HCT116 (cell line): Measurements from ENCODE around the gene CCDC82. TPM values are rescaled to one million over a fixed set of nuclear protein-coding genes. Genes with fewer than 3 reads are reported as not detected.

Experiments used
- ATAC-seq: fragments of 200-7000 bp; cut with Tn5 transposase; 2 replicates; pipeline ENCODE4 v1.9.1; 2020; ENCODE audit warnings: mild to moderate bottlenecking, moderate library complexity
- BruUV-seq: library from RNA; stranded (reverse); fragments of 400-500 nt; replicated peaks from 2 replicates; lab custom pipeline; 2021; lab: Mats Ljungman, UMichigan
- CTCF ChIA-PET: fragments of 300-600 bp; sonication (Branson Sonifier 250); formaldehyde crosslinking; loops from one replicate; lab custom pipeline; 2021; ENCODE audit warnings: antibody characterized with exemption; lab: Charles Lee
- POLR2A ChIA-PET: fragments of 300-600, 350-600 bp; sonication (Branson Sonifier 250); formaldehyde crosslinking; loops from one replicate; lab custom pipeline; 2021; ENCODE audit warnings: antibody characterized with exemption; lab: Charles Lee
- RAD21 ChIA-PET, 2 experiments: fragments of 300-600 bp; sonication (Branson Sonifier 250); formaldehyde crosslinking; loops; one replicate each; lab custom pipeline; 2023; ENCODE audit warnings: low total read pairs in 2 of 2; ENCODE audit not compliant: uncharacterized antibody in 2 of 2, unreplicated experiment in 2 of 2, low non-redundant PET in 1 of 2; lab: Charles Lee
- DNase-seq: peaks from one replicate; pipeline ENCODE4 v3.0.0-alpha.2; 2010; ENCODE audit warnings: low read depth, low spot score
- H2AFZ ChIP-seq: fragments of 200-600 bp; shearing (Covaris generic), sonication (generic); 2 replicates; pipeline ENCODE4 v1.6.1; 2017; ENCODE audit warnings: low read depth, mixed run types, mixed read lengths, antibody characterized with exemption, low read length; ENCODE audit not compliant: poor library complexity, severe bottlenecking
- H3K27ac ChIP-seq: 2 replicates; pipeline ENCODE4 v1.5.1; 2012; ENCODE audit warnings: low read depth, low read length
- H3K27me3 ChIP-seq: fragments of 200-600 bp; sonication (generic); 2 replicates; pipeline ENCODE4 v1.6.1; 2016; ENCODE audit warnings: mixed run types, low read length, mixed read lengths; ENCODE audit not compliant: insufficient read depth
- H3K36me3 ChIP-seq, 2 experiments: fragments of 200-500 bp in 1 of 2; fragments of 200-600 bp in 1 of 2; sonication (Bioruptor generic) in 1 of 2; sonication (generic) in 1 of 2; 2 replicates each; pipeline versions ENCODE4 v1.5.1 to v1.6.1; 2014 to 2016; ENCODE audit warnings: low read length in 2 of 2, inconsistent platforms in 1 of 2, mixed read lengths in 1 of 2, mixed run types in 1 of 2; ENCODE audit not compliant: insufficient read depth in 2 of 2, control insufficient read depth in 1 of 2
- H3K4me1 ChIP-seq, 2 experiments: fragments of 200-600 bp in 1 of 2; sonication (generic) in 1 of 2; 2 replicates each; pipeline versions ENCODE4 v1.5.1 to v1.6.1; 2012 to 2017; ENCODE audit warnings: low read length in 2 of 2, inconsistent platforms in 1 of 2, mild to moderate bottlenecking in 1 of 2, mixed read lengths in 1 of 2, mixed run types in 1 of 2, moderate library complexity in 1 of 2; ENCODE audit not compliant: insufficient read depth in 2 of 2, control insufficient read depth in 1 of 2
- H3K4me2 ChIP-seq: fragments of 200-600 bp; sonication (generic); 2 replicates; pipeline ENCODE4 v1.6.1; 2017; ENCODE audit warnings: mixed run types, low read length, mixed read lengths
- H3K4me3 ChIP-seq, 2 experiments: fragments of 200-600 bp in 1 of 2; sonication (generic) in 1 of 2; replicated peaks in 1 of 2; 2 replicates each; pipeline ENCODE4 v1.5.1; 2011 to 2016; ENCODE audit warnings: low read length in 2 of 2, control low read depth in 1 of 2, low read depth in 1 of 2, mild to moderate bottlenecking in 1 of 2, mixed read lengths in 1 of 2, mixed run types in 1 of 2
- H3K79me2 ChIP-seq: fragments of 200-600 bp; sonication (generic); 2 replicates; pipeline ENCODE4 v1.6.1; 2017; ENCODE audit warnings: mild to moderate bottlenecking, mixed run types, low read length, moderate library complexity, mixed read lengths; ENCODE audit not compliant: insufficient read depth
- H3K9ac ChIP-seq: fragments of 200-600 bp; sonication (generic); 2 replicates; pipeline ENCODE4 v1.6.1; 2016; ENCODE audit warnings: low read length, mixed read lengths
- H3K9me2 ChIP-seq: fragments of 200-600 bp; sonication (generic), shearing (Covaris generic); 2 replicates; pipeline ENCODE4 v1.6.1; 2017; ENCODE audit warnings: mixed run types, mild to moderate bottlenecking, moderate library complexity; ENCODE audit not compliant: insufficient read depth
- H3K9me3 ChIP-seq, 2 experiments: fragments of 200-500 bp in 1 of 2; fragments of 200-600 bp in 1 of 2; sonication (Bioruptor generic) in 1 of 2; sonication (generic) in 1 of 2; 2 replicates each; pipeline ENCODE4 v1.6.1; 2014 to 2017; ENCODE audit warnings: low read length in 2 of 2, mixed read lengths in 2 of 2, inconsistent platforms in 1 of 2, low read depth in 1 of 2, mild to moderate bottlenecking in 1 of 2, mixed run types in 1 of 2, moderate library complexity in 1 of 2; ENCODE audit not compliant: control insufficient read depth in 1 of 2, insufficient read depth in 1 of 2
- H4K20me1 ChIP-seq: fragments of 200-600 bp; sonication (generic), shearing (Covaris generic); 2 replicates; pipeline ENCODE4 v1.6.1; 2017; ENCODE audit warnings: mixed run types, mild to moderate bottlenecking, moderate library complexity; ENCODE audit not compliant: insufficient read depth
- CTCF ChIP-seq, 3 experiments: fragments of 200-600 bp in 1 of 3; sonication (generic) in 1 of 3; IDR thresholded peaks in 2 of 3; conservative IDR thresholded peaks in 1 of 3; 2 replicates each; pipeline ENCODE4 v1.5.1; 2012 to 2017; ENCODE audit warnings: low read depth in 2 of 3, low read length in 2 of 3, antibody characterized with exemption in 1 of 3, borderline replicate concordance in 1 of 3, control low read depth in 1 of 3, mild to moderate bottlenecking in 1 of 3, mixed read lengths in 1 of 3, mixed run types in 1 of 3, moderate library complexity in 1 of 3; ENCODE audit not compliant: insufficient read depth in 1 of 3
- ELF1 ChIP-seq: IDR thresholded peaks from 2 replicates; pipeline ENCODE4 v1.6.1; 2012; ENCODE audit warnings: low read depth, borderline replicate concordance
- RAD21 ChIP-seq: IDR thresholded peaks from 2 replicates; pipeline ENCODE4 v1.6.1; 2012; ENCODE audit warnings: low read depth, mild to moderate bottlenecking
- REST ChIP-seq: IDR thresholded peaks from 2 replicates; pipeline ENCODE4 v1.6.1; 2012; ENCODE audit warnings: low read depth
- SIN3A ChIP-seq: IDR thresholded peaks from 2 replicates; pipeline ENCODE4 v1.6.1; 2012; ENCODE audit warnings: low read depth
- SRF ChIP-seq: IDR thresholded peaks from 2 replicates; pipeline ENCODE4 v1.6.1; 2012; ENCODE audit warnings: low read depth
- YY1 ChIP-seq: IDR thresholded peaks from 2 replicates; pipeline ENCODE4 v1.6.1; 2011; ENCODE audit warnings: low read length, low read depth, moderate library complexity, mild to moderate bottlenecking; ENCODE audit not compliant: insufficient replicate concordance; ENCODE audit errors: extremely low read depth
- ZBTB33 ChIP-seq: IDR thresholded peaks from 2 replicates; pipeline ENCODE4 v1.6.1; 2011; ENCODE audit warnings: mild to moderate bottlenecking, low read length, moderate library complexity; ENCODE audit not compliant: insufficient replicate concordance; ENCODE audit errors: extremely low read depth
- ZNF274 ChIP-seq: fragments of 200-500 bp; sonication (Bioruptor generic); IDR thresholded peaks from 2 replicates; pipeline ENCODE4 v1.6.1; 2014; ENCODE audit warnings: mild to moderate bottlenecking, low read depth, low read length, inconsistent platforms
- intact Hi-C: fragments of 100-400 bp; cut with micrococcal nuclease; formaldehyde crosslinking; loops from 2 replicates; pipeline ENCODE4 v1.10.0; 2022
- total RNA-seq: library from RNA; stranded (reverse); gene quantifications from one replicate; pipeline ENCODE4 v1.2.1, GENCODE V29; 2021; ENCODE audit not compliant: unreplicated experiment

The CCDC82 gene
- total RNA-seq, 1 experiment from 2014 or later = 11.2 TPM

GRCh38 chr11:96341211-96342013 is 48.3 kb downstream of the CCDC82 start:
- no peaks in the 10 kb centered on the region for H3K27me3 ChIP-seq
- intact Hi-C loops = loop anchor here (5.0 kb wide), 1 partner anchor 99 kb away; no protein-coding TSS in a partner anchor
- H3K9me3 ChIP-seq = no peaks in the 10 kb centered on the region
- H3K4me2 ChIP-seq = peak overlapping the region; percentile 90; the same call in 1 of the 2 replicates
- BruUV-seq = no TSS peak
- TF ChIP-seq REST (no peak), RAD21 (0 out of 2 replicates have a peak, but pooled peaks have one; percentile 2), SRF (no peak), SIN3A (no peak), YY1 (no peak), ZBTB33 (no peak), ZNF274 (no peak), CTCF (IDR thresholded peaks at IDR 0.05 in 2 of 3, conservative IDR thresholded peaks at IDR 0.05 in 1 of 3; ENCODE audit: borderline replicate concordance in 1 of 3, insufficient read depth in 1 of 3, low read depth in 2 of 3, low read length in 2 of 3) (peak; percentile 23 to 63 (median 37); a peak in 4 of 6 replicates), ELF1 (no peak)
- no peaks in the 10 kb centered on the region for H3K36me3 ChIP-seq
- no peaks in the 10 kb centered on the region for H3K79me2 ChIP-seq
- H3K4me1 ChIP-seq = peaks cover 4 to 20% of the 10 kb centered on the region in 2 experiments; a peak in 3 of 4 replicates
- no peaks in the 10 kb centered on the region for H4K20me1 ChIP-seq
- ChIA-PET POLR2A (interaction anchor here (2.1 kb wide), 1 partner anchor 186 kb away, joined by 4 read pairs; no protein-coding TSS in a partner anchor), RAD21 (no interaction called here), CTCF (interaction anchor here (0.8 to 4.0 kb wide), 4 partner anchors 9 to 286 kb away, joined by 3 to 65 read pairs (median 10); partner anchors contain the start of genes CCDC82 and JRKL)
- no peaks in the 10 kb centered on the region for H3K9me2 ChIP-seq
- no peak overlapping the region for H2AFZ ChIP-seq
- no peak overlapping the region for H3K9ac ChIP-seq
- DNase-seq (no peak), ATAC-seq (0 out of 2 replicates have a peak, but pooled peaks have one; percentile 18)
- H3K4me3 ChIP-seq = no peak overlapping the region
- no peak overlapping the region for H3K27ac ChIP-seq
